DMS53 treated with DMSO at 0.1 percent for 48 hours (cell line): ENCODE results near the gene NUTM2D.
"Not testable (repeated sequence)": the region's sequence is repeated elsewhere in the genome, so short reads cannot be mapped to it uniquely, and the experiment has no call there.

Experiments used
- DNase-seq: peaks from one replicate; lab custom pipeline; 2025; ENCODE audit not compliant: unreplicated experiment; lab: John Stamatoyannopoulos, UW

The NUTM2D gene

GRCh38 chr10:87369514-87370112 lies 12.1 kb downstream of the NUTM2D start:
- not testable (repeated sequence) for DNase-seq

- DNase-seq = not testable (repeated sequence)
Observed at GRCh38 chr10:87374091-87374490, 16.5 kb downstream of the NUTM2D start.

- not testable (repeated sequence) for DNase-seq
Observed at GRCh38 chr10:87379115-87379514, 21.6 kb downstream of the NUTM2D start.

DNA sequence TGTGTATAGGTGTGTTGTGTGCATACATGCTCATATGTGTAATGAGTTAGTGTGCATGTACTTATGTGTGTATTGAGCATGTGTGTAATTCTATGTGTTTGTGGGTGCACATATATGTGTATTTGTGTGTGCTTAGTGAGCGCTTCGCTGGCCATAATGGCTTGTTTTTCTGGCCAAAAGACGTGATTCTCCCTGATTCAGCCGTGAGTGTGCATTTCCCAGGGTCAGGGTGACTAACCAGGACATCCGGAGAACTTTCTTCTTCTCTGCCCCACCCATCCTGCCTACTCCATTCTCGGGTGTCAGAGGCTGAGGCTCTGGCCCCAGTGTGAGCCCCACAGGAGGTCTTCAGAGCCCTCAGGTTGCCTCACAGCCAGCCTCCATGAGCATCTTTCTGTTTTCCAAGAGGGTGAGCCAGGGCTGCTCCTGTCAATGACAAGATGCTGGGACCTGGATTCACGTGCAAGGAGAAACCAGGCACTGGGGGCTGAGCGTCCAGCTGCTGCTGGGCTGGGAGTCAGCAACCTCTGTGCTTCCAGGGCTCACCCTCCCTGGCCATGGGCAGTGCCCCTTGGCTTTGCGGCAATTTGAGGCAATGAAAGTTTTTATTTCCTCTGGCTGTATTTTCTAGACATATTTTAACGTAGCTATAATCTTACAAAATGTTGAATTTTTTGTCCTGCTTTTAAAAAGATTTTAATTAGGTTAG lies 25.8 kb downstream of the NUTM2D start:
- DNase-seq = not testable (repeated sequence)

GRCh38 chr10:87384283-87384682 lies 26.7 kb downstream of the NUTM2D start:
- DNase-seq = not testable (repeated sequence)

DNA sequence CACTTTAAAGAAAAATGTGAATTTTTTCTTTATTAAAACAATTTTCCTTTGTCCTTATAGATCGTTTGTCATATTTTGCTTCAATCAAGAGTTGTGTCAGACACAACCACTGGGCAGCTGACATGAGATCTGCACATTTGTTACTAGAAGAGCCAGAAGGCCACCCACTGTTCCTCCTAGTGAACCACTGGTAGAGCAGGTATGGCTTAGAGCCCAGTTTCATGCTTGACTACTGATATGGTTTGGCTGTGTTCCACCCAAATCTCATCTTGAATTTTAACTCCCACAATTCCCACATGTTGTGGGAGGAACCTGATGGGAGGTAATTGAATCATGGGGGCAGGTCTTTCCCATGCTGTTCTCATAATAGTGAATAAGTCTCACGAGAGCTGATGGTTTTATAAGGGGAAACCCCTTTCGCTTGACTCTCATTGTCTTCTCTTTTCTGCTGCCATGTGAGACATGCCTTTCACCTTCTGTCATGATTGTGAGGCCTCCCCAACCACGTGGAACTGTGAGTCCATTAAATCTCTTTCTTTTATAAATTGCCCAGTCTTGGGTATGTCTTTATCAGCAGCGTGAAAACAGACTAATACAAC lies 28.3 kb downstream of the NUTM2D start:
- not testable (repeated sequence) for DNase-seq

GRCh38 chr10:87391360-87391759 lies 33.8 kb downstream of the NUTM2D start:
- not testable (repeated sequence) for DNase-seq

- not testable (repeated sequence) for DNase-seq
Observed at GRCh38 chr10:87396206-87396605, 38.7 kb downstream of the NUTM2D start.

DNA sequence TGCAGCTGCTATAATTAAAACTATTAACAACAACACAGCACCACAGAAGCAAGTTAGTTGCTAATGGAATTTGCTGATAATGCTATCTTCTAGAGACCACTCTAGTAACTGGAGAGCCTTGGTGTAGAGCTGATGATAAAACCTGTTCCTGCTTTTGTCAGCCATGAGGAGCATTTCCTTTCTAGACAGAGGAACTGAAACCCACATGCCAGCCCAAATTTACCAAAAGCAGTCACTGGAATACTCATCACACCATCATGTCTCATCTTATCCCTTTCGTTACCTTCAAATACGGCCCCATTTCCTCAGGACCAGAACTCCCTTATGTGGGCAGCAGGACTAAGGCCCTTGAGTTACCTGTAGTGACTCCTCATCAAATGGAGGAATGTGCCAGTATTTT lies 40.9 kb downstream of the NUTM2D start:
- DNase-seq = not testable (repeated sequence)

GRCh38 chr10:87407516-87408467 lies 50.2 kb downstream of the NUTM2D start:
- not testable (repeated sequence) for DNase-seq

DNA sequence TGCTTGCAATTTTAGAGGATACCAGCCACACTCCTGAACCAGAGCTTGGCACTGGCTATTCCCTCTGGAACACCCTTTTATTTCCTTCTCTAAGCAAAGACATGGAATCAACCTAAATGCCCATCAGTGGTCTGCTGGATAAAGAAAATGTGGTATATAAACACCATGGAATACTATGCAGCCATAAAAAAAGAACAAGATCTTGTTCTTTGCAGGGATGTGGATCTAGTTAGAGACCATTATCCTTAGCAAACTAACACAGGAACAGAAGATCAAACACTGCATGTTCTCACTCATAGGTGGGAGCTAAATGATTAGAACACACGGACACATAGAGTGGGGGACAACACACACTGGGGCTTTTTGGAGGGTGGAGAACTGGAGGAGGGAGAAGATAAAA lies 56.4 kb downstream of the NUTM2D start:
- DNase-seq = not testable (repeated sequence)
